IPS-18a (cell line): ENCODE measurements around the gene FAM20C.

Source experiments
- H3K27ac ChIP-seq: one replicate; pipeline ENCODE4 v1.5.1; 2013; ENCODE audit warnings: low read length
- H3K27me3 ChIP-seq: one replicate; pipeline ENCODE4 v1.6.1; 2013; ENCODE audit warnings: mild to moderate bottlenecking, low read length; ENCODE audit not compliant: control insufficient read depth, insufficient read depth
- H3K36me3 ChIP-seq: one replicate; pipeline ENCODE4 v1.6.1; 2013; ENCODE audit warnings: low read depth, low read length; ENCODE audit not compliant: control insufficient read depth
- H3K4me1 ChIP-seq: one replicate; pipeline ENCODE4 v1.6.1; 2013; ENCODE audit warnings: low read depth, low read length; ENCODE audit not compliant: control insufficient read depth
- H3K4me3 ChIP-seq: one replicate; pipeline ENCODE4 v1.5.1; 2013; ENCODE audit warnings: low read length
- H3K9ac ChIP-seq: one replicate; pipeline ENCODE4 v1.6.1; 2013; ENCODE audit warnings: mild to moderate bottlenecking, low read length, moderate library complexity
- H3K9me3 ChIP-seq: one replicate; pipeline ENCODE4 v1.6.1; 2013; ENCODE audit warnings: low read depth, low read length; ENCODE audit not compliant: control insufficient read depth

FAM20C gene

DNA sequence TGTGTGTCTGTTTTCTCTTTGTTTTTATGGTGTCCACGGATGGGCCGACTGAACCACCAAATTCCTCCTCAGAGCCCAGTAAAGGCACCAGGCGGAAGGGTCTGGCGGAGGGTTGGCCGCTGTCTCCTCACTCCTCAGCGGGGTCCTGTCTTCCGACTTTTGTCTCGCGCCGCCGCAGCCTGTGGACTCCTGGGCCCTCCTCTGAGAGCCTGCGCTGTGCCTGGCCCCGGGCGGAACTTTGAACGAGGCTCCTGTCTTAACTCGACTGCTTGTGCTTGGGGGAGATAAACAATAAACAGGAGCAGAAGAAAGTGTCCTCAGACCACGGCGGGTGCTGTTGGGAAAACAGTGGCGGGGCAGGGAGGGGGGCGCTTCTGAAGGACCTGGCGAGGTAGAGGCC is 2.2 kb upstream of the FAM20C start:
- no peaks in the 10 kb centered on the region for H3K9me3 ChIP-seq
- no peak overlapping the region for H3K4me3 ChIP-seq
- peaks cover 33% of the 10 kb centered on the region for H3K4me1 ChIP-seq
- no peaks in the 10 kb centered on the region for H3K36me3 ChIP-seq
- H3K9ac ChIP-seq: no peak overlapping the region
- no peak overlapping the region for H3K27ac ChIP-seq
- H3K27me3 ChIP-seq: peaks cover 11% of the 10 kb centered on the region

DNA sequence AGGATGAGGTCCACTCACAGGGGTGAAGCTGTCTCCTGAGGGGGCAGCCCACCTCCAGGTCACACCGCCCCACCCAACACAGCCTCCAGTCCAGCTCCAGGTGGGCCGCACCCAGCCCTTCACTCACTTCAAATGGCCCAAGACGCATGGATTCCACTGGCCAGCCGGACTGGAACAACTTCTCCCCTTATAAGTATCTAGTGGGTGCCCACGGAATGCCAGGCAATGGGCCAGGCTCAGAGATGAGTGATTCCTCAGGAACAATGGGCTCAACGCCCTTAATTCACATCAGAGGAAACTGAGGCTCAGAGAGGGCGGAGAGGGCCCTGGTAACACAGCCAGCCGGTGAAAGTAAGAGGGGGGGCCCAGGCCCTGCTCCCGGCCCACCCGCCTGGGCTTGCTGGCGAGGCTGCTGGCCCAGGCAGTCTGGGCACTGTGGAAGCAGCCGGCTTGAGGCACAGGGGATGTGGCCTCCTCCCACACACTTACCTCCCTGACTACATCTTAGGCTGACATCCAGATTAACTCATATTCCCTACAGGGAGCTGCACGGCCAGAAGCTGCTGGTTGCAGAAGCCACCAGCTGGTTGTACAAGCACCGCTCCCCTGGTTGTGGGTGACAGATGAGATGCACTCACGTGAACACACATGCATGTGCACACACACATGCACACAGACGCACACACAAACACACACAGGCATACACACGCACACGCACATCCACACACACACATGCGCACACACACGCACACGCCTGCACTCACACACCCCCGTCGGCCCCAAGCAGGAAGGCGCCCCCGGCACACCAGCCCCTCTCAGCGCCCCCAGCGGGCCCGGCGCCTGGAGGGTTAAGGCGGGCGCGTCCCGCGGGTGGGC is 1.0 kb upstream of the FAM20C start:
- Histone ChIP-seq H3K36me3 (peaks cover 4% of the 10 kb centered on the region), H3K27me3 (peaks cover 11% of the 10 kb centered on the region), H3K9ac (no peak overlapping the region), H3K27ac (no peak overlapping the region), H3K4me1 (peaks cover 34% of the 10 kb centered on the region), H3K4me3 (peak overlapping the region; percentile 53), H3K9me3 (no peaks in the 10 kb centered on the region)

DNA sequence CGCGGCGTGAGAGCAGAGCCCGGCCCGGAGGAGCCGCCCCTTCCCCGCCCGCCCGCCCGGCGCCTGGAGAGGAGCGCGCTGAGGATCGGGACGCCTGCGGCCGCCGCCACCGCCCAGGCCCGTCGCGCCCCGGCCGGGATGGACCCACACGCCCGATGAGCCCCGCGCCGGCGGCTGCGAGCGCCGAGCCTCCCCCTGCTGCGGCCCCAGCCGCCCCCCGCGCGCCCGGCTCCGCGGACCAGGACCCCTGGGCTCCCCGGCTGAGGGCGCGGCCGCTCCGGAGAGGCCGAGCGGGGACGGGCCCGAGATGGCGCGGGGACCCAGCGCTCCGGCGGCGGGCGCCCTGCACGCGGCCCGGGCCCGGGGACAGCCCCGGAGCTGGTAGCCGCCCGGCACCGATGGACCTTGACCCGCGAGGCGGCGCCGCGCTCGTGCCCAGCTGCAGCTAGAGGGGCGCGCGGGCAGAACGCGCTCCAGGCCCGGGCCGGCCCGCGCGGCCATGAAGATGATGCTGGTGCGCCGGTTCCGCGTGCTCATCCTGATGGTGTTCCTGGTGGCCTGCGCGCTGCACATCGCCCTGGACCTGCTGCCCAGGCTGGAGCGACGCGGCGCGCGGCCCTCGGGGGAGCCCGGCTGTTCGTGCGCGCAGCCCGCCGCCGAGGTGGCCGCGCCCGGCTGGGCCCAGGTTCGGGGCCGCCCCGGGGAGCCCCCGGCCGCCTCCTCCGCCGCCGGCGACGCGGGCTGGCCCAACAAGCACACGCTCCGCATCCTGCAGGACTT is 520 bp downstream of the FAM20C start:
- Histone ChIP-seq H3K4me3 (peak overlapping the region; percentile 75), H3K27ac (no peak overlapping the region), H3K36me3 (peaks cover 19% of the 10 kb centered on the region), H3K27me3 (peaks cover 11% of the 10 kb centered on the region), H3K9ac (peak overlapping the region; percentile 35), H3K9me3 (no peaks in the 10 kb centered on the region), H3K4me1 (peaks cover 32% of the 10 kb centered on the region)

DNA sequence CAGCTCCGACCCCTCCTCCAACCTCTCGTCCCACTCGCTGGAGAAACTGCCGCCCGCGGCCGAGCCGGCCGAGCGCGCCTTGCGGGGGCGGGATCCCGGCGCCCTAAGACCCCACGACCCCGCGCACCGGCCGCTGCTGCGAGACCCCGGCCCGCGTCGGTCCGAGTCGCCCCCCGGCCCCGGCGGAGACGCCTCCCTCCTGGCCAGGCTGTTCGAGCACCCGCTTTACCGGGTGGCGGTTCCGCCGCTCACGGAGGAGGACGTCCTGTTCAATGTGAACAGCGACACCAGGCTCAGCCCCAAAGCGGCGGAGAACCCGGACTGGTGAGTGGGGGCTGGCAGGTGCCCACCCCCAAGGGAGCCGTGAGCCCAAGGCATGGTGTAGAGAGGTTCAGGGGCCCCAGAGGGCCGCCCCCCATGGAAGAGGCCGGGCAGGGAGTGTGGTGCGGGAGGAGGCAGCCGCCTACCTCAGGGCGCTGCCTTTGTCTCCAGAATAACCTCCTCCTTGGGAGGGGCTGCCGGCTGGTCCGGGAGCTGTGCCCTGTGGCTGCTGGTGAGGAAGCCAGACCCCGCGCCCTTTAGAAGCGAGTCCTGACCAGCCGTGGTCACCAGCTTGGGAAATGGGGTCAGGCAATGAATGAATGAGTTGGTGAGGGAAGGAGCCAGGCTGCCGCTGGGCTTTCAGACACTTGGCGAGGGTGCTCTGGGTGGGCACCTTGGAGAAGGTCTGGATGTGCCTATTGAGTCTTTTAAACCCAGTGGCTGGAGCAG is 1.3 kb downstream of the FAM20C start:
- Histone ChIP-seq H3K9me3 (no peaks in the 10 kb centered on the region), H3K27me3 (peaks cover 11% of the 10 kb centered on the region), H3K36me3 (peaks cover 27% of the 10 kb centered on the region), H3K9ac (peak overlapping the region; percentile 35), H3K4me3 (peak overlapping the region; percentile 75), H3K4me1 (peaks cover 24% of the 10 kb centered on the region), H3K27ac (no peak overlapping the region)

DNA sequence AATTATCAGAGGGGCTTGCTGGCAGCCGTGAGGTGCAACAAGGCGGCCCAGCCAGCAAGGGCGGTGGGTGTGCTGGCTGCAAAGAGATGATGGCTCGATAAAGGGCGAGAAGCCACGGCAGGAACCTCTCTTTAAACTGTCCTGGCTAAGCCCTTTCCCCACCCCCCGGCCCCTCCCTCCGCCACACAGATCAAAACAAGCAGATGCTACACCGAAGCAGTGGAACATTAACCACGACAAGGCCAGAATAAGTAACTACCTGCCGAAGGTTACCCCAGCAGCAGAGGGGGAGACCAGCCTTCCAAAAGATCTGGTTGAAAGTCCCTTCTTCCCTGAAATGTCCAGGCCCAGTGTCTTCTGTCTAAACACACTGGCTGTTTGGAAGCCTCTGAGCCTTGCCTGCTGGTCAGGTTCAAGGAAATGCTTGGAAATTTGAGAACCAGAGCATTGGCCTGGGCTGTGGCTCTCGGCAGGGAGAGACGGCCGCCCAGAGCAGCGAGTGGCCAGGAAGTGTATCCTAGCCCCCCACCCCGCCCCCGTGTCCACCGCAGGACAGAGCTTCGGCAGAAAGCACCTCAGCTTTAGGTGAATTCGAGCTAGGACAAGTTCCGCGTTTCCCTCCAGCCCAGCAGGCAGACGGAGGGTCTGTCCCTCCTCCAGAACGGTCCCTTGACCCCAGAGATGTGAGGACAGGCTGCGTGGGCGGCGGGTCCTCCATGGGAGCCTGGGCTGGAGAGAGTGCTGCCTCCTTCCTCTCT is 2.1 kb downstream of the FAM20C start:
- H3K27me3 ChIP-seq: peaks cover 11% of the 10 kb centered on the region
- H3K36me3 ChIP-seq: peaks cover 28% of the 10 kb centered on the region
- H3K9me3 ChIP-seq: no peaks in the 10 kb centered on the region
- peak overlapping the region; percentile 75 for H3K4me3 ChIP-seq
- H3K27ac ChIP-seq: no peak overlapping the region
- peak overlapping the region; percentile 35 for H3K9ac ChIP-seq
- peaks cover 17% of the 10 kb centered on the region for H3K4me1 ChIP-seq

DNA sequence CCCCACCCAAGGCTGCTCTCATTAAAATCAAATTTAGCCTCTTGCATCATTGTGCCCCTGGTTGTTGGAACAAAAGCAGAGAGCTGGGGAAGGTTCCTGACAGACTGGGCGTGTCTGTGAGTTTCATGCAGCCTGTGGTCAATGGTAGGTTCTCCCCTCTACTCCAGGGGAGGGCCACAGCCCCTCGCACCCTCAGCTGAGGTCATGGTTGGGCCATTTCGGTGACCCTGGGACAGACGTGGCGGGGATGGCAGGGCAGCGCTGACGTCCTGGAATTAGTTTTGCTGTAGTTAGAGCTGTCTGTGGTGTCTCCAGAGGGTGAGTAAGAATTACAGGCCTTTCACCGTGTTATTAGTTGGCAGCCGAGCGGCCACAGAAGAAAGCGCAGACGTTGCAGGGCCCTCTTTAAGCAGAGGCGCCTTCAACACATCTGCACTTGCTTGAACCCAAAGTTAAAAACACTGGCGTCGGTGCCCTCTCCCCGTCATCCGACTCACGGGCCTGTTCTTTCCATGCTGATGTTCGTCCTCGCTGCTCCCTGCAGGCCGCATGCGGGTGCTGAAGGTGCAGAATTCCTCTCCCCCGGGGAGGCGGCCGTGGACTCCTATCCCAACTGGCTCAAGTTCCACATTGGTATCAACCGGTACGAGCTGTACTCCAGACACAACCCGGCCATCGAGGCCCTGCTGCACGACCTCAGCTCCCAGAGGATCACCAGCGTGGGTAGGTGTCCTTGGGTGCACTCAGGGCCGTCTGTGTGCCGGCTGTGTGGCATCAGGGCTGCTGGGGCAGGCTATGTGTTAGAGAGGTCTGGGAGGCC is 2.8 kb downstream of the FAM20C start:
- H3K36me3 ChIP-seq: peaks cover 28% of the 10 kb centered on the region
- no peaks in the 10 kb centered on the region for H3K9me3 ChIP-seq
- no peak overlapping the region for H3K9ac ChIP-seq
- H3K27ac ChIP-seq: no peak overlapping the region
- H3K4me1 ChIP-seq: peaks cover 17% of the 10 kb centered on the region
- peaks cover 11% of the 10 kb centered on the region for H3K27me3 ChIP-seq
- peak overlapping the region; percentile 75 for H3K4me3 ChIP-seq

DNA sequence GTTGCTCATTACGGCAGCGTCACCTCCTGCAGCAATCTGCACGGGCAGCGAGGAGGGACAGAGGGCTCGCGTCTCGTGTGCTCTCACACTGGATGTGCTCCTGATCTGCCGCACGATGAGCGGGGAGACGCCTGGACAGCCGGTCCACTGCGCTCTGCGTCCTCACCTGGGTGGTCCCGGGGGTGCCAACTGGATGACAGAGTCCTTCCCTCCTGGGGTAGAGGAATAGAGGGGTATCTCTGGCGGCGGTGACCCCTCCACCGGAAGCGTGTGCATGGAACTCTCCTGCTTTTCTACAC is 3.4 kb downstream of the FAM20C start:
- Histone ChIP-seq H3K36me3 (peaks cover 28% of the 10 kb centered on the region), H3K4me1 (peaks cover 17% of the 10 kb centered on the region), H3K4me3 (no peak overlapping the region), H3K27ac (no peak overlapping the region), H3K9me3 (no peaks in the 10 kb centered on the region), H3K9ac (no peak overlapping the region), H3K27me3 (peaks cover 9% of the 10 kb centered on the region)

DNA sequence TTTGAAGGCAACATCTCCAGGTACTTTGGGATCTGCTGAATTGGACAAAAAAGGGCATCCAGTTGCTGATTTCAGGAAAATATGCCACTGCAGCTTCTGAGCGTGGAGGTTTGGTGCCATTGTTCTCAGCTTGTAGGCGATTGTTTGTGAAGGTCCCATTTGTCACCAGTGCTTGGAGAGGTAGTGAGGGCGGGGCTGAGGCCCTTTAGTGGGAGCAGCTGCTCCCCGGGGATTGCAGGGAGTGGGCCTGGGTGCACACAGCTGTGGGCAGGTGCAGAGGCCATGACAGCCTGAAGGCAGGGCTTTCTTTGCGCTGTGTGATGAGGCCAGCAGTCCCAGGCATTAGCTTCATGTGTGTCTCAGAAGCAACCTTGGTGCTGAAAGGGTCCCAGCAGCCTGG is 3.9 kb downstream of the FAM20C start:
- Histone ChIP-seq H3K9ac (no peak overlapping the region), H3K4me3 (no peak overlapping the region), H3K36me3 (peaks cover 28% of the 10 kb centered on the region)

DNA sequence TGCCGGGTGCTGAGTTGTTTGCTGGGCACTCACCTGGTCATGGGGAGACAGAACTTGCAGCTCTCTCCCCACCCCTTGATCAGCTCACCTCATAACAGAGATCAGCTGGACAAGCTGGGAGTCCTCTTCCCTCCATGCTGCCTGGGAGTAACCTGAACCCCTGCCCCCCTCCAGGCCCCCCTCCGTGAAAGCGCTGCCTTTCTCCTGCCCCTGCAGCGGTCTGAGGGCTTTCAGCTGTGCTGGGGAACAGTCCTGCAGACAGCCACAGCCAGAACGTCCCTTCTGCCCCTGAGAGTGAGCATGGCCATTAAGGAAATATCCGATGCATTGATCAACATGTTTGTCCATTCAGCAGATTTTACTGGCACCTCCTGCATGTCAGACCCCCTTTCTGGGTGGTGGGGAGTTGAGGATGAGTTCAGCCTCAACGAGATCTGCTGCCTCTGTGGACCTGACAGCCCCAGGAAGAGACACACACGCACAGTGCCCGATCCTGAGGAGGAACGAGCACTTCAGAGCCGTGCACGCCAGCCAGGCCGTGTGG is 4.5 kb downstream of the FAM20C start:
- H3K4me3 ChIP-seq: no peak overlapping the region
- H3K27me3 ChIP-seq: no peaks in the 10 kb centered on the region
- H3K9me3 ChIP-seq: no peaks in the 10 kb centered on the region
- H3K36me3 ChIP-seq: peaks cover 28% of the 10 kb centered on the region
- no peak overlapping the region for H3K27ac ChIP-seq
- H3K9ac ChIP-seq: no peak overlapping the region
- peaks cover 11% of the 10 kb centered on the region for H3K4me1 ChIP-seq

More for the DNA sequence above, 3.9 kb downstream of the FAM20C start:
- Histone ChIP-seq H3K27ac (no peak overlapping the region), H3K9me3 (no peaks in the 10 kb centered on the region), H3K27me3 (peaks cover 4% of the 10 kb centered on the region), H3K4me1 (peaks cover 15% of the 10 kb centered on the region)
